ENCODE results near the gene RBM34.

The RBM34 gene

GRCh38 chr1:235127732-235128455, 33.2 kb downstream of the RBM34 start:
- ChIA-PET POLR2A (interaction anchor here (0.7 to 4.2 kb wide), 9 partner anchors 9 to 516 kb away, joined by 3 to 27 read pairs (median 4); partner anchors contain the start of genes ARID4B, GGPS1 and RBM34), CTCF (interaction anchor here (0.5 to 1.5 kb wide), 2 partner anchors 24 to 373 kb away, joined by 4 to 7 read pairs; no protein-coding TSS in a partner anchor)
- TF ChIP-seq NFRKB (IDR thresholded peaks at IDR 0.05): no peak
- TF ChIP-seq FOXK2 (IDR thresholded peaks at IDR 0.05): no peak
- TF ChIP-seq HDGF (IDR thresholded peaks at IDR 0.05; ENCODE audit: borderline replicate concordance): no peak
- TF ChIP-seq LEF1 (IDR thresholded peaks at IDR 0.05; ENCODE audit: borderline replicate concordance): no peak
- no peak for TF ChIP-seq TARDBP (IDR thresholded peaks at IDR 0.05)
- no peak for TF ChIP-seq PKNOX1 (IDR thresholded peaks at IDR 0.05)
- no peak for TF ChIP-seq BHLHE40 (IDR thresholded peaks at IDR 0.05; ENCODE audit: borderline replicate concordance)
- no peak for TF ChIP-seq FOXA1 (IDR thresholded peaks at IDR 0.05)
- no peak for DNase-seq (ENCODE audit: extremely low spot score)

GRCh38 chr1:235127203-235127602, 33.8 kb downstream of the RBM34 start:
- CTCF ChIA-PET: interaction anchor here (0.5 to 1.5 kb wide), 3 partner anchors 21 to 374 kb away, joined by 3 to 7 read pairs (median 4); no protein-coding TSS in a partner anchor
- peak; percentile 81 for TF ChIP-seq PKNOX1 (IDR thresholded peaks at IDR 0.05)
- TF ChIP-seq ARNT (IDR thresholded peaks at IDR 0.05): no peak
- no peak for DNase-seq (ENCODE audit: extremely low spot score)
- POLR2A ChIA-PET: interaction anchor here (0.6 to 4.2 kb wide), 7 partner anchors 10 to 382 kb away, joined by 3 to 27 read pairs (median 4); partner anchors contain the start of gene RBM34

GRCh38 chr1:235124665-235125064, 36.4 kb downstream of the RBM34 start:
- CTCF ChIA-PET: no interaction called here
- DNase-seq (ENCODE audit: extremely low spot score): no peak
- POLR2A ChIA-PET: interaction anchor here (1.0 kb wide), 1 partner anchor 20 kb away, joined by 4 read pairs; no protein-coding TSS in a partner anchor
- no peak for TF ChIP-seq L3MBTL2 (conservative IDR thresholded peaks at IDR 0.05)
- TF ChIP-seq BHLHE40 (IDR thresholded peaks at IDR 0.05; ENCODE audit: borderline replicate concordance): no peak
- TF ChIP-seq TARDBP (IDR thresholded peaks at IDR 0.05): no peak
- no peak for TF ChIP-seq LEF1 (IDR thresholded peaks at IDR 0.05; ENCODE audit: borderline replicate concordance)
- no peak for TF ChIP-seq SP1 (IDR thresholded peaks at IDR 0.05)
- TF ChIP-seq PKNOX1 (IDR thresholded peaks at IDR 0.05): no peak
- no peak for TF ChIP-seq CTBP1 (IDR thresholded peaks at IDR 0.05; ENCODE audit: borderline replicate concordance)
- no peak for TF ChIP-seq ELF4 (IDR thresholded peaks at IDR 0.05)
- TF ChIP-seq NFRKB (IDR thresholded peaks at IDR 0.05): no peak
- TF ChIP-seq FOXM1 (IDR thresholded peaks at IDR 0.05; ENCODE audit: borderline replicate concordance): no peak
- TF ChIP-seq ZNF384 (IDR thresholded peaks at IDR 0.05): no peak
- TF ChIP-seq ARNT (IDR thresholded peaks at IDR 0.05): no peak
- TF ChIP-seq FOXA1 (IDR thresholded peaks at IDR 0.05): no peak

GRCh38 chr1:235124111-235124510, 36.9 kb downstream of the RBM34 start:
- ChIA-PET CTCF (no interaction called here), POLR2A (no interaction called here)
- DNase-seq (ENCODE audit: extremely low spot score): no peak
- TF ChIP-seq BHLHE40 (IDR thresholded peaks at IDR 0.05; ENCODE audit: borderline replicate concordance) (no peak), L3MBTL2 (conservative IDR thresholded peaks at IDR 0.05) (no peak), TARDBP (IDR thresholded peaks at IDR 0.05) (no peak)

- TF ChIP-seq FOXM1 (IDR thresholded peaks at IDR 0.05; ENCODE audit: borderline replicate concordance) (no peak), BHLHE40 (IDR thresholded peaks at IDR 0.05; ENCODE audit: borderline replicate concordance) (no peak)
- ChIA-PET CTCF (interaction anchor here (0.8 to 1.1 kb wide), 3 partner anchors 14 to 478 kb away, joined by 3 to 5 read pairs (median 5); partner anchors contain the start of gene GGPS1), POLR2A (interaction anchor here (0.6 kb wide), 1 partner anchor 38 kb away, joined by 3 read pairs; no protein-coding TSS in a partner anchor)
- no peak for DNase-seq (ENCODE audit: extremely low spot score)
These were observed 38.7 kb downstream of the RBM34 start for GRCh38 chr1:235122348-235122747.

- no peak for DNase-seq (ENCODE audit: extremely low spot score)
- ChIA-PET CTCF (interaction anchor here (0.6 to 1.4 kb wide), 2 partner anchors 9 to 69 kb away, joined by 3 to 6 read pairs; no protein-coding TSS in a partner anchor), POLR2A (interaction anchor here (2.1 kb wide), 1 partner anchor 48 kb away, joined by 8 read pairs; the partner anchor contains the start of gene RBM34)
- TF ChIP-seq FOXM1 (IDR thresholded peaks at IDR 0.05; ENCODE audit: borderline replicate concordance) (no peak), ELF4 (IDR thresholded peaks at IDR 0.05) (no peak), ZNF384 (IDR thresholded peaks at IDR 0.05) (no peak), SUZ12 (IDR thresholded peaks at IDR 0.05) (no peak), TARDBP (IDR thresholded peaks at IDR 0.05) (no peak), NFRKB (IDR thresholded peaks at IDR 0.05) (no peak), FOXA1 (IDR thresholded peaks at IDR 0.05) (no peak), LEF1 (IDR thresholded peaks at IDR 0.05; ENCODE audit: borderline replicate concordance) (no peak), PKNOX1 (IDR thresholded peaks at IDR 0.05) (no peak), CTBP1 (IDR thresholded peaks at IDR 0.05; ENCODE audit: borderline replicate concordance) (no peak), BHLHE40 (IDR thresholded peaks at IDR 0.05; ENCODE audit: borderline replicate concordance) (no peak), SP1 (IDR thresholded peaks at IDR 0.05) (no peak), L3MBTL2 (conservative IDR thresholded peaks at IDR 0.05) (no peak), HDGF (IDR thresholded peaks at IDR 0.05; ENCODE audit: borderline replicate concordance) (no peak), FOXK2 (IDR thresholded peaks at IDR 0.05) (no peak), ARNT (IDR thresholded peaks at IDR 0.05) (no peak)
These were observed 47.7 kb downstream of the RBM34 start for GRCh38 chr1:235113183-235113917.
